ENCODE measurements around the gene KDM4D. TPM values are rescaled to one million over a fixed set of nuclear protein-coding genes. Genes with fewer than 3 reads are reported as not detected.

The KDM4D gene
- polyA plus RNA-seq, 3 donors: 0.03 to 0.16 TPM; not detected in 1

GRCh38 chr11:94948070-94948617 is 25.4 kb upstream of the KDM4D start:
- Histone ChIP-seq H3K27me3 (ENCODE audit: control insufficient read depth in 2 of 2, insufficient read depth in 2 of 2, low read length in 2 of 2) (no peaks in the 10 kb centered on the region), H3K9me3 (replicated peaks in 1 of 2; ENCODE audit: control insufficient read depth in 1 of 2, insufficient read depth in 1 of 2, low read length in 2 of 2) (no peaks in the 10 kb centered on the region), H3K4me3 (replicated peaks in 1 of 3; ENCODE audit: low read depth in 2 of 3, low read length in 3 of 3) (no peak overlapping the region), H3K36me3 (replicated peaks in 1 of 2; ENCODE audit: control insufficient read depth in 1 of 2, insufficient read depth in 2 of 2, low read length in 2 of 2) (no peaks in the 10 kb centered on the region), H4K20me1 (ENCODE audit: insufficient read depth, low read length) (no peaks in the 10 kb centered on the region), H3K79me2 (ENCODE audit: insufficient read depth, low read length) (no peaks in the 10 kb centered on the region), H2AFZ (ENCODE audit: insufficient read depth, low read depth, low read length, poor library complexity, severe bottlenecking) (no peak overlapping the region), H3K4me2 (replicated peaks; ENCODE audit: extremely low read depth, low read length, poor library complexity, severe bottlenecking) (no peak overlapping the region), H3K4me1 (ENCODE audit: control insufficient read depth in 1 of 2, insufficient read depth in 2 of 2, low read length in 2 of 2) (peaks cover 8% of the 10 kb centered on the region in 2 donors), H3K9ac (ENCODE audit: insufficient read depth, low read length, poor library complexity, severe bottlenecking) (no peak overlapping the region), H3K27ac (ENCODE audit: low read depth in 1 of 2, low read length in 2 of 2) (no peak overlapping the region)
- intact Hi-C loops (cut with micrococcal nuclease): no loop called here
- no peak for TF ChIP-seq CTCF (IDR thresholded peaks at IDR 0.05)
- WGBS (ENCODE audit: insufficient coverage): 58% methylated on average over 2 of the region's 4 CpGs
- Mint-ChIP-seq H3K4me3 (peak overlapping the region in 1 of 2 donors; percentile 58), H3K27ac (peak overlapping the region in 5 of 7 donors; percentile 2 to 64 (median 36)), H3K4me1 (peaks cover 10% of the 10 kb centered on the region), H3K9me3 (peaks cover 0 to 9% (median 3%) of the 10 kb centered on the region in 7 donors), H3K27me3 (ENCODE audit: low read depth in 3 of 3) (no peaks in the 10 kb centered on the region), H3K36me3 (no peaks in the 10 kb centered on the region)
- peak in 2 of 3 donors; percentile 12 to 28 for DNase-seq

GRCh38 chr11:94954753-94955152 is 18.8 kb upstream of the KDM4D start:
- Mint-ChIP-seq H3K4me3 (no peak overlapping the region), H3K27me3 (ENCODE audit: low read depth in 3 of 3) (peaks cover 0 to 3% (median 2%) of the 10 kb centered on the region in 3 donors), H3K4me1 (no peaks in the 10 kb centered on the region), H3K9me3 (peaks cover 0 to 7% (median 1%) of the 10 kb centered on the region in 7 donors), H3K27ac (no peak overlapping the region), H3K36me3 (peaks cover 6 to 18% of the 10 kb centered on the region in 2 donors)
- Histone ChIP-seq H3K9ac (ENCODE audit: insufficient read depth, low read length, poor library complexity, severe bottlenecking) (no peak overlapping the region), H3K4me1 (ENCODE audit: control insufficient read depth in 1 of 2, insufficient read depth in 2 of 2, low read length in 2 of 2) (no peaks in the 10 kb centered on the region), H3K9me3 (replicated peaks in 1 of 2; ENCODE audit: control insufficient read depth in 1 of 2, insufficient read depth in 1 of 2, low read length in 2 of 2) (no peaks in the 10 kb centered on the region), H2AFZ (ENCODE audit: insufficient read depth, low read depth, low read length, poor library complexity, severe bottlenecking) (no peak overlapping the region), H3K27ac (ENCODE audit: low read depth in 1 of 2, low read length in 2 of 2) (no peak overlapping the region), H3K27me3 (ENCODE audit: control insufficient read depth in 2 of 2, insufficient read depth in 2 of 2, low read length in 2 of 2) (no peaks in the 10 kb centered on the region), H3K4me2 (replicated peaks; ENCODE audit: extremely low read depth, low read length, poor library complexity, severe bottlenecking) (no peak overlapping the region), H3K4me3 (replicated peaks in 1 of 3; ENCODE audit: low read depth in 2 of 3, low read length in 3 of 3) (no peak overlapping the region), H3K79me2 (ENCODE audit: insufficient read depth, low read length) (no peaks in the 10 kb centered on the region), H3K36me3 (replicated peaks in 1 of 2; ENCODE audit: control insufficient read depth in 1 of 2, insufficient read depth in 2 of 2, low read length in 2 of 2) (peaks cover 3 to 19% of the 10 kb centered on the region in 2 donors), H4K20me1 (ENCODE audit: insufficient read depth, low read length) (no peaks in the 10 kb centered on the region)
- DNase-seq: no peak
- 83% methylated on average over 1 of the region's 1 CpG for WGBS (ENCODE audit: insufficient coverage)
- no peak for TF ChIP-seq CTCF (IDR thresholded peaks at IDR 0.05)
- intact Hi-C loops (cut with micrococcal nuclease): no loop called here

All from CD14-positive monocyte (primary cell).